PC-9 (cell line): ENCODE measurements around the gene DAZAP2. TPM values are rescaled to one million over a fixed set of nuclear protein-coding genes. Genes with fewer than 3 reads are reported as not detected.

Experiments used
- BruUV-seq: library from RNA; stranded (reverse); fragments of 400-500 nt; replicated peaks from 2 replicates; lab custom pipeline; 2021; lab: Mats Ljungman, UMichigan
- CTCF ChIA-PET: fragments of 300-600 bp; sonication (Branson Sonifier 250); formaldehyde crosslinking; loops from one replicate; lab custom pipeline; 2022; ENCODE audit warnings: antibody characterized with exemption; lab: Charles Lee
- POLR2A ChIA-PET: fragments of 300-600 bp; sonication (Branson Sonifier 250); formaldehyde crosslinking; loops from one replicate; lab custom pipeline; 2022; ENCODE audit warnings: antibody characterized with exemption; ENCODE audit not compliant: unreplicated experiment; lab: Charles Lee
- DNase-seq, 2 experiments: peaks; one replicate each; pipeline versions ENCODE4 v3.0.0 to v3.0.0-alpha.2; 2015 to 2022; ENCODE audit warnings: mixed read lengths in 1 of 2
- H2AFZ ChIP-seq: fragments of 200-600 bp; sonication (generic); 2 replicates; pipeline ENCODE4 v1.8.1; 2017; ENCODE audit warnings: antibody characterized with exemption
- H3F3A ChIP-seq: fragments of 200-600 bp; sonication (generic); 2 replicates; pipeline ENCODE4 v1.8.1; 2017; ENCODE audit warnings: antibody characterized with exemption, mild to moderate bottlenecking, low read depth; ENCODE audit not compliant: insufficient read depth
- H3K27ac ChIP-seq: fragments of 200-600 bp; sonication (generic); 2 replicates; pipeline ENCODE4 v1.6.1; 2016; ENCODE audit warnings: mixed run types
- H3K27me3 ChIP-seq: fragments of 200-600 bp; sonication (generic); 2 replicates; pipeline ENCODE4 v1.6.1; 2016; ENCODE audit warnings: low read depth, mixed run types; ENCODE audit not compliant: insufficient read depth
- H3K36me3 ChIP-seq: fragments of 200-600 bp; sonication (generic); 2 replicates; pipeline ENCODE4 v1.6.1; 2016; ENCODE audit warnings: low read depth, mixed run types
- H3K4me1 ChIP-seq: fragments of 200-600 bp; sonication (generic); replicated peaks from 2 replicates; pipeline ENCODE4 v1.6.1; 2016; ENCODE audit warnings: mixed run types; ENCODE audit not compliant: insufficient read depth
- H3K4me2 ChIP-seq: fragments of 200-600 bp; sonication (generic); 2 replicates; pipeline ENCODE4 v1.6.1; 2017; ENCODE audit warnings: mixed run types
- H3K4me3 ChIP-seq: fragments of 200-600 bp; sonication (generic); 2 replicates; pipeline ENCODE4 v1.6.1; 2016; ENCODE audit warnings: mixed run types
- H3K79me2 ChIP-seq: fragments of 200-600 bp; sonication (generic); 2 replicates; pipeline ENCODE4 v1.6.1; 2017; ENCODE audit warnings: low read depth, mixed run types
- H3K9me2 ChIP-seq: fragments of 200-600 bp; sonication (generic); 2 replicates; pipeline ENCODE4 v1.8.1; 2017; ENCODE audit warnings: mild to moderate bottlenecking; ENCODE audit not compliant: insufficient read depth
- H3K9me3 ChIP-seq: fragments of 200-600 bp; sonication (generic); 2 replicates; pipeline ENCODE4 v1.8.1; 2016; ENCODE audit warnings: low read depth; ENCODE audit not compliant: insufficient read depth
- H4K20me1 ChIP-seq: fragments of 200-600 bp; sonication (generic); 2 replicates; pipeline ENCODE4 v1.8.1; 2017; ENCODE audit not compliant: insufficient read depth
- CTCF ChIP-seq: fragments of 200-600 bp; sonication (generic); conservative IDR thresholded peaks from 2 replicates; pipeline ENCODE4 v1.6.1; 2017; ENCODE audit warnings: mixed run types, antibody characterized with exemption, mild to moderate bottlenecking, moderate library complexity
- EZH2 ChIP-seq: fragments of 200-600 bp; sonication (generic); IDR thresholded peaks from 2 replicates; pipeline ENCODE4 v1.8.0; 2017; ENCODE audit warnings: antibody characterized with exemption, low read depth
- intact Hi-C: fragments of 100-400 bp; cut with micrococcal nuclease; formaldehyde crosslinking; loops from one replicate; pipeline ENCODE4 v1.10.0; 2022; ENCODE audit not compliant: unreplicated experiment
- total RNA-seq: library from RNA; stranded (reverse); gene quantifications from 2 replicates; pipeline ENCODE4 v1.2.3, GENCODE V29; 2021

DAZAP2 gene
- total RNA-seq, 1 experiment from 2014 or later, result 154 TPM

GRCh38 chr12:51242876-51243275, 4.2 kb downstream of the DAZAP2 start:
- H2AFZ ChIP-seq, result no peak overlapping the region
- H3K27me3 ChIP-seq, result no peaks in the 10 kb centered on the region
- no peak overlapping the region for H3K4me3 ChIP-seq
- peaks cover 17% of the 10 kb centered on the region for H3K79me2 ChIP-seq
- intact Hi-C loops, result loop anchor here (10.0 kb wide), 1 partner anchor 478 kb away; the partner anchor contains the start of gene ATF1
- POLR2A ChIA-PET, result interaction anchor here (0.6 kb wide), 2 partner anchors 294 to 693 kb away, joined by 3 to 9 read pairs; no protein-coding TSS in a partner anchor
- H3K27ac ChIP-seq, result no peak overlapping the region
- H4K20me1 ChIP-seq, result peaks cover 12% of the 10 kb centered on the region
- no peak overlapping the region for H3K4me2 ChIP-seq
- peaks cover 49% of the 10 kb centered on the region for H3F3A ChIP-seq
- BruUV-seq, result no TSS peak
- CTCF ChIA-PET, result interaction anchor here (1.1 kb wide), 1 partner anchor 25 kb away, joined by 5 read pairs; the partner anchor contains the start of gene POU6F1
- no peak for DNase-seq
- H3K9me2 ChIP-seq, result no peaks in the 10 kb centered on the region
- H3K36me3 ChIP-seq, result peaks cover 17% of the 10 kb centered on the region
- H3K4me1 ChIP-seq, result peaks cover 20% of the 10 kb centered on the region
- TF ChIP-seq EZH2, result no peak
- TF ChIP-seq CTCF, result no peak
- H3K9me3 ChIP-seq, result no peaks in the 10 kb centered on the region

- Histone ChIP-seq H3K9me2 (no peaks in the 10 kb centered on the region), H3K27ac (no peak overlapping the region), H3K4me2 (no peak overlapping the region), H3K36me3 (peaks cover 17% of the 10 kb centered on the region), H3K27me3 (no peaks in the 10 kb centered on the region), H3F3A (peaks cover 42% of the 10 kb centered on the region), H4K20me1 (peaks cover 14% of the 10 kb centered on the region), H3K4me1 (peaks cover 16% of the 10 kb centered on the region), H3K79me2 (peaks cover 15% of the 10 kb centered on the region), H2AFZ (no peak overlapping the region), H3K9me3 (no peaks in the 10 kb centered on the region), H3K4me3 (no peak overlapping the region)
- no peak for TF ChIP-seq EZH2
- TF ChIP-seq CTCF, result no peak
- DNase-seq, result no peak
- ChIA-PET POLR2A (interaction anchor here (0.6 kb wide), 2 partner anchors 27 to 1577 kb away, joined by 5 to 10 read pairs; partner anchors contain the start of gene POU6F1), CTCF (no interaction called here)
- intact Hi-C loops, result loop anchor here (10.0 kb wide), 1 partner anchor 479 kb away; the partner anchor contains the start of gene ATF1
- BruUV-seq, result no TSS peak
These were observed 5.6 kb downstream of the DAZAP2 start for GRCh38 chr12:51244269-51244668.

GRCh38 chr12:51245476-51246253, 7.0 kb downstream of the DAZAP2 start:
- Histone ChIP-seq H3K79me2 (peaks cover 1% of the 10 kb centered on the region), H3K4me2 (no peak overlapping the region), H3K27ac (no peak overlapping the region), H2AFZ (no peak overlapping the region), H3K9me2 (no peaks in the 10 kb centered on the region), H3F3A (peaks cover 37% of the 10 kb centered on the region), H3K4me3 (no peak overlapping the region), H3K27me3 (no peaks in the 10 kb centered on the region), H3K36me3 (peaks cover 10% of the 10 kb centered on the region), H3K9me3 (no peaks in the 10 kb centered on the region), H3K4me1 (peaks cover 6% of the 10 kb centered on the region), H4K20me1 (peaks cover 5% of the 10 kb centered on the region; the same call in 1 of the 2 replicates)
- ChIA-PET CTCF (no interaction called here), POLR2A (no interaction called here)
- no peak for TF ChIP-seq CTCF
- TF ChIP-seq EZH2, result no peak
- BruUV-seq, result no TSS peak
- DNase-seq, result no peak
- intact Hi-C loops, result loop anchor here (10.0 kb wide), 1 partner anchor 481 kb away; the partner anchor contains the start of gene ATF1
